SK-N-SH treated with all-trans-retinoic acid at 6 μM for 48 hours (cell line): ENCODE measurements around the gene CBFA2T2.

Experiments
- GLIS3 ChIP-seq: fragments of 250-450 bp; sonication (Bioruptor Pico); IDR thresholded peaks from 2 replicates; pipeline ENCODE4 v1.5.0; 2020; ENCODE audit warnings: mild to moderate bottlenecking, moderate library complexity
- RARB ChIP-seq: fragments of 250-450 bp; sonication (Bioruptor Pico); IDR thresholded peaks from 2 replicates; pipeline ENCODE4 v1.8.0; 2021; ENCODE audit warnings: mild to moderate bottlenecking, moderate library complexity
- TOX ChIP-seq: fragments of 250-450 bp; sonication (Bioruptor Pico); IDR thresholded peaks from 2 replicates; pipeline ENCODE4 v1.8.0; 2021; ENCODE audit warnings: mild to moderate bottlenecking, moderate library complexity, borderline replicate concordance
- ZC3H10 ChIP-seq: fragments of 250-450 bp; sonication (Bioruptor Pico); IDR thresholded peaks from 2 replicates; pipeline ENCODE4 v1.5.1; 2021; ENCODE audit warnings: mild to moderate bottlenecking, moderate library complexity
- ZFP3 ChIP-seq: fragments of 250-450 bp; sonication (Bioruptor Pico); IDR thresholded peaks from 2 replicates; pipeline ENCODE4 v1.5.0; 2020; ENCODE audit warnings: mild to moderate bottlenecking, moderate library complexity
- ZFP30 ChIP-seq: fragments of 450-650 bp; formaldehyde crosslinking; IDR thresholded peaks from 2 replicates; pipeline ENCODE4 v1.5.0; 2022; ENCODE audit warnings: mild to moderate bottlenecking, moderate library complexity
- TF ChIP-seq, protein P1 (sequence below): fragments of 250-450 bp; sonication (Bioruptor Pico); IDR thresholded peaks from 2 replicates; pipeline ENCODE4 v1.5.1; 2020; ENCODE audit warnings: low read depth, mild to moderate bottlenecking, moderate library complexity
- TF ChIP-seq, protein P2 (sequence below): fragments of 250-450 bp; sonication (Bioruptor Pico); IDR thresholded peaks from 2 replicates; pipeline ENCODE4 v1.5.0; 2020; ENCODE audit warnings: mild to moderate bottlenecking, moderate library complexity

DNA sequence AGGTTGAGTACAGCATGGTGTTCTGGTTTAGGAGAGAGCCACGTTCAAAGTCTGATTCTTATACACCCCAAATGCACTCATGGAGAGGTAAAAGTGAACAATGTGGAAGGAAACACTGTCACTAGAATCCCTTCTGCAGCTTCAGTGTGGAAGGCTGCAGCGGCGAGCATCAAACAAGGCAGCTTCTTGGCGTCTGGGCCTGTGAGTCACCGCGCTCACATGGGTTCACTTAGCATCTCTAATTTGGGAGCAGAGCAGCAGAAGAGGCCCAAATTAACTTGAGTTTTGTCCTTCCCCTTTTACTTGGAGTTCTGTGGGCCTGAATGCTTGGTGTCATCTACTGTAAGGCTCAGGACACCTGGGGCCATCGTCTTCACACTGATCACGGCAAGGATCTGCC is 207.2 kb downstream of the CBFA2T2 start:
- TF ChIP-seq TOX (CRISPR knock-in tag) (no peak), ZFP3 (CRISPR knock-in tag) (no peak), ZFP30 (no peak), RARB (CRISPR knock-in tag) (no peak), ZC3H10 (CRISPR knock-in tag) (no peak), GLIS3 (CRISPR knock-in tag) (no peak)
- TF ChIP-seq, protein P1, sequence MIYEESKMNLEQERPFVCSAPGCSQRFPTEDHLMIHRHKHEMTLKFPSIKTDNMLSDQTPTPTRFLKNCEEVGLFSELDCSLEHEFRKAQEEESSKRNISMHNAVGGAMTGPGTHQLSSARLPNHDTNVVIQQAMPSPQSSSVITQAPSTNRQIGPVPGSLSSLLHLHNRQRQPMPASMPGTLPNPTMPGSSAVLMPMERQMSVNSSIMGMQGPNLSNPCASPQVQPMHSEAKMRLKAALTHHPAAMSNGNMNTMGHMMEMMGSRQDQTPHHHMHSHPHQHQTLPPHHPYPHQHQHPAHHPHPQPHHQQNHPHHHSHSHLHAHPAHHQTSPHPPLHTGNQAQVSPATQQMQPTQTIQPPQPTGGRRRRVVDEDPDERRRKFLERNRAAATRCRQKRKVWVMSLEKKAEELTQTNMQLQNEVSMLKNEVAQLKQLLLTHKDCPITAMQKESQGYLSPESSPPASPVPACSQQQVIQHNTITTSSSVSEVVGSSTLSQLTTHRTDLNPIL (CRISPR knock-in tag), result no peak
- TF ChIP-seq, protein P2, sequence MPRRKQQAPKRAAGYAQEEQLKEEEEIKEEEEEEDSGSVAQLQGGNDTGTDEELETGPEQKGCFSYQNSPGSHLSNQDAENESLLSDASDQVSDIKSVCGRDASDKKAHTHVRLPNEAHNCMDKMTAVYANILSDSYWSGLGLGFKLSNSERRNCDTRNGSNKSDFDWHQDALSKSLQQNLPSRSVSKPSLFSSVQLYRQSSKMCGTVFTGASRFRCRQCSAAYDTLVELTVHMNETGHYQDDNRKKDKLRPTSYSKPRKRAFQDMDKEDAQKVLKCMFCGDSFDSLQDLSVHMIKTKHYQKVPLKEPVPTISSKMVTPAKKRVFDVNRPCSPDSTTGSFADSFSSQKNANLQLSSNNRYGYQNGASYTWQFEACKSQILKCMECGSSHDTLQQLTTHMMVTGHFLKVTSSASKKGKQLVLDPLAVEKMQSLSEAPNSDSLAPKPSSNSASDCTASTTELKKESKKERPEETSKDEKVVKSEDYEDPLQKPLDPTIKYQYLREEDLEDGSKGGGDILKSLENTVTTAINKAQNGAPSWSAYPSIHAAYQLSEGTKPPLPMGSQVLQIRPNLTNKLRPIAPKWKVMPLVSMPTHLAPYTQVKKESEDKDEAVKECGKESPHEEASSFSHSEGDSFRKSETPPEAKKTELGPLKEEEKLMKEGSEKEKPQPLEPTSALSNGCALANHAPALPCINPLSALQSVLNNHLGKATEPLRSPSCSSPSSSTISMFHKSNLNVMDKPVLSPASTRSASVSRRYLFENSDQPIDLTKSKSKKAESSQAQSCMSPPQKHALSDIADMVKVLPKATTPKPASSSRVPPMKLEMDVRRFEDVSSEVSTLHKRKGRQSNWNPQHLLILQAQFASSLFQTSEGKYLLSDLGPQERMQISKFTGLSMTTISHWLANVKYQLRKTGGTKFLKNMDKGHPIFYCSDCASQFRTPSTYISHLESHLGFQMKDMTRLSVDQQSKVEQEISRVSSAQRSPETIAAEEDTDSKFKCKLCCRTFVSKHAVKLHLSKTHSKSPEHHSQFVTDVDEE (CRISPR knock-in tag), result no peak
